ENCODE results near the gene CKLF. TPM values are rescaled to one million over a fixed set of nuclear protein-coding genes. Genes with fewer than 3 reads are reported as not detected.
A peak's percentile ranks its signal among the peaks of the same experiment; 100 is the strongest.

CKLF gene
- total and polyA plus RNA-seq, 4 donors: 9.5 to 36.1 (median 21.5) TPM

DNA sequence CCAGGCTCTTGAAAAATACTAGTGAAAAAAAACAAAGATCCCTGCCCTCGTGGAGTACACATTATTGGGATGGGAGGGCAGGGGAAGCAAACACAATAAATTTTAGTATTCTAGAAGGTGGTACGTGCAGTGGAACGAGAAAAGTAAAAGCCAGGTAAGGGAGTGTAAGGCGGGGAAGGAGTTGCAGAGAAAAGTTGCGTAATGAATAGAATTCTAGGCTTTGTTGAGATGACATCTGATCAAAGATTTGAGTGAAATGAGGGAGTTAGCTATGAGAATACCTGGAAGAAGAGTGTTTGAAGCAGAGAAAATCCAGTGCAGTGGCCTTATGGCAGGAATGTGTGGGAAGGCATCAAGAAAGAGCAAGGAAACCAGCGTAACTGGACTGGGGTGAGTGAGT lies 2.1 kb downstream of the CKLF start:
- DNase-seq (ENCODE audit: low spot score): no peak

GRCh38 chr16:66560107-66560506 lies 7.7 kb downstream of the CKLF start:
- Histone ChIP-seq H3K27ac (ENCODE audit: low read depth in 1 of 2, low read length in 2 of 2) (no peak overlapping the region), H3K4me1 (ENCODE audit: control insufficient read depth in 4 of 4, insufficient read depth in 4 of 4, low read length in 3 of 4) (peaks cover 0 to 7% (median under 1%) of the 10 kb centered on the region in 4 donors), H3K27me3 (ENCODE audit: control insufficient read depth in 4 of 4, insufficient read depth in 4 of 4, low read length in 3 of 4) (no peaks in the 10 kb centered on the region), H3K9ac (ENCODE audit: low read depth in 1 of 2, low read length in 2 of 2) (no peak overlapping the region), H3K9me3 (ENCODE audit: control insufficient read depth in 4 of 4, low read length in 3 of 4) (no peaks in the 10 kb centered on the region), H3K4me3 (ENCODE audit: low read depth in 1 of 3, low read length in 3 of 3) (no peak overlapping the region), H3K36me3 (ENCODE audit: control insufficient read depth in 4 of 4, insufficient read depth in 3 of 4, low read depth in 1 of 4, low read length in 3 of 4) (peaks cover 0 to 2% (median 0%) of the 10 kb centered on the region in 4 donors)
- DNase-seq (ENCODE audit: low spot score): no peak
- 75% methylated on average over 1 of the region's 1 CpG for WGBS
- TF ChIP-seq EGR1 (IDR thresholded peaks at IDR 0.05; ENCODE audit: low read depth in 2 of 2) (no peak), HNF4A (conservative IDR thresholded peaks at IDR 0.05) (peak; percentile 37 to 78), HNF4G (IDR thresholded peaks at IDR 0.05) (peak; percentile 20)

More for the DNA sequence above, 2.1 kb downstream of the CKLF start:
- H3K27ac ChIP-seq (ENCODE audit: low read depth in 1 of 2, low read length in 2 of 2): no peak overlapping the region
- no peaks in the 10 kb centered on the region for H3K27me3 ChIP-seq (ENCODE audit: control insufficient read depth in 4 of 4, insufficient read depth in 4 of 4, low read length in 3 of 4)
- H3K9ac ChIP-seq (ENCODE audit: low read depth in 1 of 2, low read length in 2 of 2): no peak overlapping the region
- 95% methylated on average over 6 of the region's 6 CpGs for WGBS
- peaks cover 2 to 26% (median 13%) of the 10 kb centered on the region in 4 donors for H3K4me1 ChIP-seq (ENCODE audit: control insufficient read depth in 4 of 4, insufficient read depth in 4 of 4, low read length in 3 of 4)
- H3K9me3 ChIP-seq (ENCODE audit: control insufficient read depth in 4 of 4, low read length in 3 of 4): no peaks in the 10 kb centered on the region
- TF ChIP-seq, protein P1, sequence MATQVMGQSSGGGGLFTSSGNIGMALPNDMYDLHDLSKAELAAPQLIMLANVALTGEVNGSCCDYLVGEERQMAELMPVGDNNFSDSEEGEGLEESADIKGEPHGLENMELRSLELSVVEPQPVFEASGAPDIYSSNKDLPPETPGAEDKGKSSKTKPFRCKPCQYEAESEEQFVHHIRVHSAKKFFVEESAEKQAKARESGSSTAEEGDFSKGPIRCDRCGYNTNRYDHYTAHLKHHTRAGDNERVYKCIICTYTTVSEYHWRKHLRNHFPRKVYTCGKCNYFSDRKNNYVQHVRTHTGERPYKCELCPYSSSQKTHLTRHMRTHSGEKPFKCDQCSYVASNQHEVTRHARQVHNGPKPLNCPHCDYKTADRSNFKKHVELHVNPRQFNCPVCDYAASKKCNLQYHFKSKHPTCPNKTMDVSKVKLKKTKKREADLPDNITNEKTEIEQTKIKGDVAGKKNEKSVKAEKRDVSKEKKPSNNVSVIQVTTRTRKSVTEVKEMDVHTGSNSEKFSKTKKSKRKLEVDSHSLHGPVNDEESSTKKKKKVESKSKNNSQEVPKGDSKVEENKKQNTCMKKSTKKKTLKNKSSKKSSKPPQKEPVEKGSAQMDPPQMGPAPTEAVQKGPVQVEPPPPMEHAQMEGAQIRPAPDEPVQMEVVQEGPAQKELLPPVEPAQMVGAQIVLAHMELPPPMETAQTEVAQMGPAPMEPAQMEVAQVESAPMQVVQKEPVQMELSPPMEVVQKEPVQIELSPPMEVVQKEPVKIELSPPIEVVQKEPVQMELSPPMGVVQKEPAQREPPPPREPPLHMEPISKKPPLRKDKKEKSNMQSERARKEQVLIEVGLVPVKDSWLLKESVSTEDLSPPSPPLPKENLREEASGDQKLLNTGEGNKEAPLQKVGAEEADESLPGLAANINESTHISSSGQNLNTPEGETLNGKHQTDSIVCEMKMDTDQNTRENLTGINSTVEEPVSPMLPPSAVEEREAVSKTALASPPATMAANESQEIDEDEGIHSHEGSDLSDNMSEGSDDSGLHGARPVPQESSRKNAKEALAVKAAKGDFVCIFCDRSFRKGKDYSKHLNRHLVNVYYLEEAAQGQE (IDR thresholded peaks at IDR 0.05): no peak
- TF ChIP-seq SP1 (IDR thresholded peaks at IDR 0.05) (no peak), JUND (IDR thresholded peaks at IDR 0.05) (no peak), CTCF (IDR thresholded peaks at IDR 0.05; ENCODE audit: low read depth, low read length, missing input control) (no peak)
- H3K4me3 ChIP-seq (ENCODE audit: low read depth in 1 of 3, low read length in 3 of 3): no peak overlapping the region
- peaks cover 0 to 2% (median 0%) of the 10 kb centered on the region in 4 donors for H3K36me3 ChIP-seq (ENCODE audit: control insufficient read depth in 4 of 4, insufficient read depth in 3 of 4, low read depth in 1 of 4, low read length in 3 of 4)

DNA sequence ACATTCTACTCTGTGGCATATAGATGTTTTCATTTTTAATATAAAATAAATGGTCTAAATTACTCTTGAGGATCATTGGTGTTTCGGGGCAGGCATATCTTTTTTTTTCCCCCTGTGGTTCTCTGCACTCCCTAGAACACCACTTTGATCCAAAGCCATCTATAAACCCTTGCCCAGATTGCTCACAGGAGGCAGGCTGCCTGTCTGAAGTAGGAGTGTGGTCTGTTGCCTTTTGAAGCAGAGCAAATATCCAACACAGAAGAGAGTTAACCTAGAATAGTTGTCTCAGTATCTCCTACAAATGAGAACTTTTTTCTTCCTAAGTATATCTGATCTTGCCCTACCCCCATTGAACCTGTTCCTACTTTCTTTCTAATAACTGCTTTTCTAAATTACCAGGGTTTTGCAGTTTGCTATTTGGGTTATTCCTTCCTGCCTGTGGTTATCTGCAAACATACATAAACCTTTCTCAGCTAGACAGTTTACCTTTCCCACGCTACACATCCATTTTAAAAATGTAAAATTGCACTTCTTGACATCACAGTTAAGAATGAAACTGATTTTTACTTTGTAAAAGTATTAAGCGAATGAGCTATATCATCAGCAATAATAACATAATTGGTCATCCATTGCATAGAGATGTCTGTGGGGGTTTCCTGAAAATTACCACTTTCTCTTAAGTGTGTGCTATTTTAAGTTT lies 9.2 kb downstream of the CKLF start:
- Histone ChIP-seq H3K9ac (ENCODE audit: low read depth in 1 of 2, low read length in 2 of 2) (no peak overlapping the region), H3K4me3 (ENCODE audit: low read depth in 1 of 3, low read length in 3 of 3) (no peak overlapping the region), H3K27me3 (ENCODE audit: control insufficient read depth in 4 of 4, insufficient read depth in 4 of 4, low read length in 3 of 4) (no peaks in the 10 kb centered on the region), H3K4me1 (ENCODE audit: control insufficient read depth in 4 of 4, insufficient read depth in 4 of 4, low read length in 3 of 4) (peaks cover 0 to 7% (median under 1%) of the 10 kb centered on the region in 4 donors), H3K36me3 (ENCODE audit: control insufficient read depth in 4 of 4, insufficient read depth in 3 of 4, low read depth in 1 of 4, low read length in 3 of 4) (peaks cover 0 to 3% (median 1%) of the 10 kb centered on the region in 4 donors), H3K9me3 (ENCODE audit: control insufficient read depth in 4 of 4, low read length in 3 of 4) (no peaks in the 10 kb centered on the region), H3K27ac (ENCODE audit: low read depth in 1 of 2, low read length in 2 of 2) (no peak overlapping the region)
- 93% methylated on average over 3 of the region's 3 CpGs for WGBS
- no peak for DNase-seq (ENCODE audit: low spot score)
- TF ChIP-seq CTCF (IDR thresholded peaks at IDR 0.05; ENCODE audit: low read depth, low read length, missing input control): no peak
- no peak for TF ChIP-seq RAD21 (IDR thresholded peaks at IDR 0.05)
- TF ChIP-seq JUND (IDR thresholded peaks at IDR 0.05): no peak
- TF ChIP-seq HNF4G (IDR thresholded peaks at IDR 0.05): no peak
- TF ChIP-seq, protein P1 (IDR thresholded peaks at IDR 0.05): no peak

All from liver (tissue), 9 donors.